H1 (cell line): Measurements from ENCODE around the gene PTPRT. TPM values are rescaled to one million over a fixed set of nuclear protein-coding genes. Genes with fewer than 3 reads are reported as not detected.

Source experiments
- CTCF ChIA-PET: fragments of 300-600 bp; sonication (Branson Sonifier 250); formaldehyde crosslinking; loops from one replicate; lab custom pipeline; 2021; ENCODE audit not compliant: partially characterized antibody; lab: Charles Lee
- POLR2A ChIA-PET: fragments of 300-600 bp; sonication (Branson Sonifier 250); formaldehyde crosslinking; loops from one replicate; lab custom pipeline; 2021; ENCODE audit warnings: inconsistent platforms; ENCODE audit not compliant: partially characterized antibody; lab: Charles Lee
- DNase-seq, 2 experiments: peaks; one replicate each; pipeline versions ENCODE4 v3.0.0 to v3.0.0-alpha.2; 2010 to 2022; ENCODE audit warnings: low spot score in 2 of 2, low read depth in 1 of 2, mixed read lengths in 1 of 2
- FAIRE-seq: peaks from 2 replicates; lab custom pipeline; 2011; peaks lifted over from hg19 to GRCh38; lab: Jason Lieb, UNC
- H2AFZ ChIP-seq: 2 replicates; pipeline ENCODE4 v1.8.1; 2012; ENCODE audit warnings: low read length, inconsistent platforms
- H2AK5ac ChIP-seq: 2 replicates; pipeline ENCODE4 v1.6.1; 2013; ENCODE audit warnings: low read depth, low read length
- H2BK120ac ChIP-seq: replicated peaks from 2 replicates; pipeline ENCODE3; 2013; ENCODE audit warnings: low read depth, low read length, inconsistent platforms
- H2BK12ac ChIP-seq: 2 replicates; pipeline ENCODE4 v1.6.1; 2013; ENCODE audit warnings: low read depth, low read length
- H2BK15ac ChIP-seq: 2 replicates; pipeline ENCODE4 v1.6.1; 2013; ENCODE audit warnings: low read length
- H2BK20ac ChIP-seq: 2 replicates; pipeline ENCODE4 v1.6.1; 2013; ENCODE audit warnings: low read length
- H2BK5ac ChIP-seq: 2 replicates; pipeline ENCODE4 v1.6.1; 2013; ENCODE audit warnings: low read depth, low read length
- H3K14ac ChIP-seq: 2 replicates; pipeline ENCODE4 v1.6.1; 2013; ENCODE audit warnings: inconsistent platforms; ENCODE audit not compliant: insufficient read length
- H3K18ac ChIP-seq: 2 replicates; pipeline ENCODE4 v1.6.1; 2013; ENCODE audit warnings: low read length; ENCODE audit errors: extremely low read depth
- H3K23ac ChIP-seq: 2 replicates; pipeline ENCODE4 v1.6.1; 2013; ENCODE audit warnings: inconsistent platforms; ENCODE audit not compliant: insufficient read length
- H3K23me2 ChIP-seq: 2 replicates; pipeline ENCODE4 v1.6.1; 2013; ENCODE audit warnings: low read depth, low read length
- H3K27ac ChIP-seq: 2 replicates; pipeline ENCODE4 v1.6.1; 2011; ENCODE audit warnings: low read depth, low read length, inconsistent platforms
- H3K27me3 ChIP-seq, 4 experiments: replicated peaks in 1 of 4; 1 replicate in 1 of 4; 2 replicates in 3 of 4; pipeline versions ENCODE4 v1.6.1 to v1.8.1; 2011 to 2013; ENCODE audit warnings: low read length in 3 of 4, mild to moderate bottlenecking in 3 of 4, inconsistent platforms in 2 of 4, mixed read lengths in 2 of 4, moderate library complexity in 1 of 4; ENCODE audit not compliant: control insufficient read depth in 3 of 4, insufficient read depth in 3 of 4; ENCODE audit errors: extremely low read depth in 1 of 4
- H3K36me3 ChIP-seq, 4 experiments: 2 replicates each; pipeline versions ENCODE4 v1.6.1 to v1.8.1; 2011 to 2013; ENCODE audit warnings: mild to moderate bottlenecking in 4 of 4, low read length in 3 of 4, moderate library complexity in 2 of 4, control low read depth in 1 of 4, inconsistent platforms in 1 of 4; ENCODE audit not compliant: insufficient read depth in 4 of 4, control insufficient read depth in 2 of 4
- H3K4ac ChIP-seq: replicated peaks from 2 replicates; pipeline ENCODE3; 2013; ENCODE audit warnings: low read length, low read depth, mixed read lengths, inconsistent platforms; ENCODE audit not compliant: insufficient read length
- H3K4me1 ChIP-seq, 4 experiments: replicated peaks in 1 of 4; 1 replicate in 1 of 4; 2 replicates in 3 of 4; pipeline versions ENCODE4 v1.6.1 to v1.8.1; 2011 to 2013; ENCODE audit warnings: low read length in 3 of 4, inconsistent platforms in 2 of 4, mixed read lengths in 1 of 4; ENCODE audit not compliant: insufficient read depth in 4 of 4, control insufficient read depth in 3 of 4
- H3K4me2 ChIP-seq, 2 experiments: 2 replicates each; pipeline versions ENCODE4 v1.6.1 to v1.8.1; 2011 to 2013; ENCODE audit warnings: low read depth in 2 of 2, low read length in 2 of 2, control low read depth in 1 of 2, inconsistent platforms in 1 of 2, mild to moderate bottlenecking in 1 of 2; ENCODE audit not compliant: insufficient read depth in 1 of 2
- H3K4me3 ChIP-seq, 4 experiments: fragments of 200-600, 300-600 bp in 1 of 4; sonication (generic), shearing (Covaris generic), sonication (Bioruptor Twin) in 1 of 4; 2 replicates each; pipeline versions ENCODE4 v1.5.1 to v1.8.1; 2011 to 2016; ENCODE audit warnings: low read length in 4 of 4, low read depth in 3 of 4, control low read depth in 2 of 4, inconsistent platforms in 2 of 4, mild to moderate bottlenecking in 2 of 4, mixed read lengths in 1 of 4, moderate library complexity in 1 of 4; ENCODE audit not compliant: insufficient read depth in 2 of 4; ENCODE audit errors: extremely low read depth in 1 of 4
- H3K56ac ChIP-seq: replicated peaks from 2 replicates; pipeline ENCODE3; 2013; ENCODE audit warnings: low read depth, mild to moderate bottlenecking, mixed read lengths, low read length, inconsistent platforms; ENCODE audit not compliant: insufficient read length
- H3K79me1 ChIP-seq: 2 replicates; pipeline ENCODE4 v1.6.1; 2013; ENCODE audit warnings: low read depth, low read length, control low read depth
- H3K79me2 ChIP-seq, 2 experiments: 2 replicates each; pipeline versions ENCODE4 v1.6.1 to v1.8.1; 2012 to 2013; ENCODE audit warnings: low read length in 2 of 2, mild to moderate bottlenecking in 2 of 2, inconsistent platforms in 1 of 2; ENCODE audit not compliant: insufficient read depth in 2 of 2, control insufficient read depth in 1 of 2
- H3K9ac ChIP-seq, 4 experiments: replicated peaks in 1 of 4; 1 replicate in 1 of 4; 2 replicates in 3 of 4; pipeline versions ENCODE4 v1.6.1 to v1.8.1; 2011 to 2013; ENCODE audit warnings: low read depth in 3 of 4, low read length in 3 of 4, control low read depth in 2 of 4, mild to moderate bottlenecking in 2 of 4, moderate library complexity in 2 of 4, inconsistent platforms in 1 of 4; ENCODE audit errors: extremely low read depth in 1 of 4
- H3K9me3 ChIP-seq, 2 experiments: 2 replicates each; pipeline versions ENCODE4 v1.6.1 to v1.8.1; 2012 to 2013; ENCODE audit warnings: mild to moderate bottlenecking in 2 of 2, moderate library complexity in 2 of 2, control low read depth in 1 of 2, inconsistent platforms in 1 of 2, low read depth in 1 of 2, low read length in 1 of 2, mixed read lengths in 1 of 2; ENCODE audit not compliant: insufficient read depth in 2 of 2
- H4K20me1 ChIP-seq, 2 experiments: replicated peaks in 1 of 2; 2 replicates each; pipeline versions ENCODE3 to v1.8.1; 2011 to 2013; ENCODE audit warnings: inconsistent platforms in 2 of 2, low read length in 2 of 2, mild to moderate bottlenecking in 1 of 2; ENCODE audit not compliant: insufficient read depth in 2 of 2, control insufficient read depth in 1 of 2
- H4K5ac ChIP-seq: 2 replicates; pipeline ENCODE4 v1.6.1; 2013; ENCODE audit warnings: low read length, low read depth, mixed read lengths, inconsistent platforms; ENCODE audit not compliant: insufficient read length
- H4K8ac ChIP-seq: 2 replicates; pipeline ENCODE4 v1.8.0; 2013; ENCODE audit warnings: mild to moderate bottlenecking, moderate library complexity, low read length, inconsistent platforms; ENCODE audit not compliant: insufficient read depth; ENCODE audit errors: extremely low read depth
- H4K91ac ChIP-seq: replicated peaks from 2 replicates; pipeline ENCODE3; 2013; ENCODE audit warnings: low read length, mixed read lengths, inconsistent platforms; ENCODE audit not compliant: insufficient read length
- POLR2A ChIP-seq, 2 experiments: IDR thresholded peaks; 1 replicate in 1 of 2; 2 replicates in 1 of 2; pipeline ENCODE4 v1.6.1; 2011; ENCODE audit warnings: low read depth in 2 of 2, low read length in 2 of 2, mild to moderate bottlenecking in 2 of 2; ENCODE audit errors: control extremely low read depth in 1 of 2
- WGBS, 2 experiments: shearing (Covaris generic) in 1 of 2; methylation state at CpG; one replicate each; pipeline versions ENCODE4 v1.1.6 to v1.1.7; 2013 to 2015; ENCODE audit warnings: low lambda C conversion rate in 2 of 2, mixed read lengths in 2 of 2, inconsistent platforms in 1 of 2, low coverage in 1 of 2, missing lambda C conversion rate in 1 of 2; ENCODE audit not compliant: insufficient replicate concordance in 2 of 2, insufficient coverage in 1 of 2, insufficient read length in 1 of 2; ENCODE audit errors: extremely low coverage in 1 of 2, missing lambda C conversion rate in 1 of 2; 5-methylcytosine and 5-hydroxymethylcytosine counted together
- polyA plus RNA-seq, 7 experiments: library from polyadenylated mRNA; depleted of rRNA in 3 of 7; stranded (reverse) in 5 of 7; unstranded in 2 of 7; fragments of >200 nt in 5 of 7; fragments of 200-250 nt in 2 of 7; gene quantifications; 1 replicate in 5 of 7; 2 replicates in 1 of 7; 4 replicates in 1 of 7; pipeline versions ENCODE4 v1.2.1 to v1.2.3, GENCODE V29; 2011 to 2013; ENCODE audit warnings: missing spikeins in 2 of 7, mixed read lengths in 2 of 7
- total RNA-seq: library from RNA; stranded (reverse); fragmentation: NEBNext Ultra II Directional; extraction: Animal tissue kit (Norgen Biotek cat#: 25700); gene quantifications from 2 replicates; pipeline ENCODE4 v1.2.1, GENCODE V29; 2021

PTPRT gene
- total and polyA plus RNA-seq, 2 of the 8 experiments (the other 6 are each of a cell fraction or from before 2014, with no cell fraction given) = 0.33 to 1.8 TPM

DNA sequence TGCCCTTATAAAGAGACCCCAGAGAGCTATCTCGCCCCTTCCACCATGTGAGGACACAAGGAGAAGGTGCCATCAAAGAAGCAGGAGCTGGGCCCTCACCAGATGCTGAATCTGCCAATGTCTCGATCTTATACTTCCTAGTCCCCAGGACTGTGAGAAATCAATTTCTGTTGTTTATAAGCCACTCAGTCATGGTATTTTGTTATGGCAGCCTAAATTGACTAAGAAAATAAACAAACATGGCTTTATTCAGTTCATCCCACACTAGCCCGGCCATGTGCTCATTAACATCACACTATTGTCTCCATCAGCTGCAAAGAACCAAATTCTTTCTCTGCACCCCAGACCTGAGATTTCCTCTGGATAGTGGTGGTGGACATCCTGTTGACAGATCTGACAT is 302.4 kb downstream of the PTPRT start:
- H3K9ac ChIP-seq = no peak overlapping the region
- no peak overlapping the region for H2AFZ ChIP-seq
- H2BK5ac ChIP-seq = no peak overlapping the region
- H4K91ac ChIP-seq = no peak overlapping the region
- CTCF ChIA-PET = interaction anchor here (0.9 kb wide), 1 partner anchor 18 kb away, joined by 3 read pairs; no protein-coding TSS in a partner anchor
- no peak for FAIRE-seq
- no peak overlapping the region for H3K14ac ChIP-seq
- no peaks in the 10 kb centered on the region for H3K4me1 ChIP-seq
- no peaks in the 10 kb centered on the region for H3K79me2 ChIP-seq
- no peak overlapping the region for H2AK5ac ChIP-seq
- no peaks in the 10 kb centered on the region for H3K36me3 ChIP-seq
- H3K23ac ChIP-seq = no peak overlapping the region
- H3K9me3 ChIP-seq = no peaks in the 10 kb centered on the region
- H3K27ac ChIP-seq = no peak overlapping the region
- no peak overlapping the region for H2BK15ac ChIP-seq
- no peak overlapping the region for H3K4ac ChIP-seq
- no peaks in the 10 kb centered on the region for H4K20me1 ChIP-seq
- H3K56ac ChIP-seq = no peak overlapping the region
- H3K4me2 ChIP-seq = no peak overlapping the region
- H2BK12ac ChIP-seq = no peak overlapping the region
- H2BK120ac ChIP-seq = no peak overlapping the region
- POLR2A ChIA-PET = no interaction called here
- no peak overlapping the region for H4K8ac ChIP-seq
- H3K23me2 ChIP-seq = peaks cover 3% of the 10 kb centered on the region; the same call in 1 of the 2 replicates
- H3K18ac ChIP-seq = no peak overlapping the region
- no peak for DNase-seq
- no peaks in the 10 kb centered on the region for H3K79me1 ChIP-seq
- no peak overlapping the region for H4K5ac ChIP-seq
- H3K4me3 ChIP-seq = no peak overlapping the region
- 90% methylated on average over 3 of the region's 3 CpGs; no CpG with 5 or more reads in 1 of the 2 experiments for WGBS, 2 experiments
- no peak overlapping the region for H2BK20ac ChIP-seq
- H3K27me3 ChIP-seq = no peaks in the 10 kb centered on the region
- TF ChIP-seq POLR2A (IDR thresholded peaks at IDR 0.05; ENCODE audit: control extremely low read depth in 1 of 2, low read depth in 2 of 2, low read length in 2 of 2) = no peak
